ENCODE measurements around the gene QRICH2. TPM values are rescaled to one million over a fixed set of nuclear protein-coding genes. Genes with fewer than 3 reads are reported as not detected.
"Not testable (repeated sequence)": the region's sequence is repeated elsewhere in the genome, so short reads cannot be mapped to it uniquely, and the experiment has no call there.

Gene QRICH2
- total and polyA plus RNA-seq, 10 donors: 1.3 to 3.1 (median 2.6) TPM

DNA sequence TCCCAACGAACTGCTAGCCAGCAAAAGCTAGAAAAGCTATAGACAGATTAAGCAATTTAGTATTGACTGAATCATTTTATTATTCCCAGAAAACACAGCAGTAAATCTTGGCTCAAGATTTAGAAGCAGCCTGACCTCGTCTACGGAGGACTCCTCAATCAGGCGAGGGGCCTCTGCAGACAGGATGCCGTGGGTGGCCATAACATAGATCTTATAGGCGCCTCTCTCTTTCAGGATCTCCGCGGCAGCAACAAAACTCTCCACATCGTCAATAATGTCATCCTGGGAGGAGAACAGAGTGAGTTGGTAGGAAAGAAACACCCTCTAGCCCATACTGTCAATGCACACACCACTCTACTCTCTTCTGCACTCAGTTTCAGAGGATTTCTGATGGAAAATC, 4.7 kb upstream of the QRICH2 start:
- H3K9me3 ChIP-seq: no peaks in the 10 kb centered on the region
- no peak for DNase-seq
- peaks cover 0 to 87% (median 40%) of the 10 kb centered on the region in 6 donors for H3K36me3 ChIP-seq
- no peak overlapping the region for H3K4me3 ChIP-seq
- 86 to 92% (median 90%) methylated on average over 9 of the region's 9 CpGs for WGBS, 5 donors
- intact Hi-C loops (cut with DNase I; ENCODE audit: low total_unique reads): no loop called here
- no peak overlapping the region for H3K27ac ChIP-seq
- TF ChIP-seq POLR2AphosphoS5 (IDR thresholded peaks at IDR 0.05) (no peak), POLR2A (IDR thresholded peaks at IDR 0.05) (no peak)
- TF ChIP-seq, protein P1, sequence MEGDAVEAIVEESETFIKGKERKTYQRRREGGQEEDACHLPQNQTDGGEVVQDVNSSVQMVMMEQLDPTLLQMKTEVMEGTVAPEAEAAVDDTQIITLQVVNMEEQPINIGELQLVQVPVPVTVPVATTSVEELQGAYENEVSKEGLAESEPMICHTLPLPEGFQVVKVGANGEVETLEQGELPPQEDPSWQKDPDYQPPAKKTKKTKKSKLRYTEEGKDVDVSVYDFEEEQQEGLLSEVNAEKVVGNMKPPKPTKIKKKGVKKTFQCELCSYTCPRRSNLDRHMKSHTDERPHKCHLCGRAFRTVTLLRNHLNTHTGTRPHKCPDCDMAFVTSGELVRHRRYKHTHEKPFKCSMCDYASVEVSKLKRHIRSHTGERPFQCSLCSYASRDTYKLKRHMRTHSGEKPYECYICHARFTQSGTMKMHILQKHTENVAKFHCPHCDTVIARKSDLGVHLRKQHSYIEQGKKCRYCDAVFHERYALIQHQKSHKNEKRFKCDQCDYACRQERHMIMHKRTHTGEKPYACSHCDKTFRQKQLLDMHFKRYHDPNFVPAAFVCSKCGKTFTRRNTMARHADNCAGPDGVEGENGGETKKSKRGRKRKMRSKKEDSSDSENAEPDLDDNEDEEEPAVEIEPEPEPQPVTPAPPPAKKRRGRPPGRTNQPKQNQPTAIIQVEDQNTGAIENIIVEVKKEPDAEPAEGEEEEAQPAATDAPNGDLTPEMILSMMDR (IDR thresholded peaks at IDR 0.05 in 8 of 11, conservative IDR thresholded peaks at IDR 0.05 in 3 of 11): no peak
- peaks cover 0 to 7% (median 0%) of the 10 kb centered on the region in 6 donors for H3K4me1 ChIP-seq
- no peaks in the 10 kb centered on the region for H3K27me3 ChIP-seq (replicated peaks in 1 of 7)

DNA sequence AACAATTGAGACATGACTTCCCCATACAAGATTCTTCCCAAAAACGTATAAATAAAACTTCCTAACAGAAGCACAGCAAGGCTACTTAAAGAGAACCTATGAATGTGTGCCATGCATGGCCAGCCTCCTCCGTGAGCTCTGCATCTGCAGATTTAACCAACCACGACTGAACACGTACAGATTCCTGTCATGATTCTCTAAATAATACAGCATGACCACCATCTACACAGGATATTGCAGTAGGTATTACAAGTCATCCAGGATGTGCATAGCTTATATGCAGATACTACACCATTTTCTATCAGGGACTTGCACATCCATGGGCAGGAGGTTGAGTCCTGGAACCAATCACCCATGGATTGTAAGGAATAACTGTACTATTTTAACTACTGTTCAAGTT, 1.4 kb upstream of the QRICH2 start:
- Histone ChIP-seq H3K27ac (no peak overlapping the region), H3K4me1 (no peaks in the 10 kb centered on the region), H3K36me3 (peaks cover 0 to 72% (median 33%) of the 10 kb centered on the region in 6 donors), H3K4me3 (no peak overlapping the region), H3K27me3 (replicated peaks in 1 of 7) (no peaks in the 10 kb centered on the region), H3K9me3 (no peaks in the 10 kb centered on the region)
- intact Hi-C loops (cut with DNase I; ENCODE audit: low total_unique reads): loop anchor here (10.0 kb wide), 1 partner anchor 195 kb away; the partner anchor contains the start of gene RHBDF2
- TF ChIP-seq POLR2AphosphoS5 (IDR thresholded peaks at IDR 0.05) (no peak), POLR2A (IDR thresholded peaks at IDR 0.05) (no peak)
- TF ChIP-seq, protein P1 (IDR thresholded peaks at IDR 0.05 in 8 of 11, conservative IDR thresholded peaks at IDR 0.05 in 3 of 11): no peak
- 44 to 59% (median 55%) methylated on average over 4 of the region's 4 CpGs for WGBS, 5 donors
- DNase-seq: no peak

DNA sequence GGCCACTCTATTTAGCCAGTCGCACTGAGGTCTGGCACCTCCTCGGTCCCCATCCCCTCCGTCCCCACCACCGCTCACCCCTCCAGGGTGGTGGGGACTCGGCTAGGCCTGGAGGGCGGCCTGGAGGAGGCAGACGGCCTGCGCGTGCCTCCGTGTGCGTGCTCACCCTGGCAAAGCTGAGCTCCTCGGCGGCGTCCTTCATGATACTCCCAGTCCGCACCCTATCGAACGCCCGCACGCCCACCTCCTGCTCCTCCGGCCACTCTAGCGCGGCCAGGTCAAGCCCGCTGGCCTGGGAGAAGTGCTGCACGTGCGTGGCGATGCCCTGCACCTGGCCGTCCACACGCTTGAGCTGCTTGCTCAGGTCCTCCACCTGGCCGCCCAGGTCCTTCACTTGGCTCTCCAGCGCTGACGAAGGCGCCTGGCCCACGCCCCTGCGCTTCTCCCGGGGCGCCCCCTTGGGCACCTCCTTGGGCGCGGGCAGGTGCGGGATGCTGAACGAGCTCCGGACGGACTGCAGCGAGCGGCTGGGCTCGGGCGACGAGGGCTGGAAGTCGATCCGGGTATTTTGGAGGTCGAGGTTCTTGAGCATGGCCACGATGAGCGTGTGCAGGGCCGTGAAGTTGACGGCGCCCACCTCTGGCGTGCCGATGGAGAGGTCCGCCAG, 644 bp downstream of the QRICH2 start:
- peaks cover 0 to 6% (median 0%) of the 10 kb centered on the region in 6 donors for H3K4me1 ChIP-seq
- H3K4me3 ChIP-seq: no peak overlapping the region
- 96 to 98% (median 97%) methylated on average over 49 to 58 of the region's 58 CpGs for WGBS, 5 donors
- H3K36me3 ChIP-seq: peaks cover 0 to 52% (median 17%) of the 10 kb centered on the region in 6 donors
- H3K27ac ChIP-seq: no peak overlapping the region
- H3K9me3 ChIP-seq: no peaks in the 10 kb centered on the region
- DNase-seq: peak; percentile 59
- no peak for TF ChIP-seq POLR2A (IDR thresholded peaks at IDR 0.05)
- TF ChIP-seq, protein P1 (IDR thresholded peaks at IDR 0.05 in 8 of 11, conservative IDR thresholded peaks at IDR 0.05 in 3 of 11): no peak
- TF ChIP-seq POLR2AphosphoS5 (IDR thresholded peaks at IDR 0.05): peak in 1 of 3 donors; percentile 52
- intact Hi-C loops (cut with DNase I; ENCODE audit: low total_unique reads): loop anchor here (10.0 kb wide), 1 partner anchor 197 kb away; the partner anchor contains the start of gene RHBDF2
- no peaks in the 10 kb centered on the region for H3K27me3 ChIP-seq (replicated peaks in 1 of 7)

DNA sequence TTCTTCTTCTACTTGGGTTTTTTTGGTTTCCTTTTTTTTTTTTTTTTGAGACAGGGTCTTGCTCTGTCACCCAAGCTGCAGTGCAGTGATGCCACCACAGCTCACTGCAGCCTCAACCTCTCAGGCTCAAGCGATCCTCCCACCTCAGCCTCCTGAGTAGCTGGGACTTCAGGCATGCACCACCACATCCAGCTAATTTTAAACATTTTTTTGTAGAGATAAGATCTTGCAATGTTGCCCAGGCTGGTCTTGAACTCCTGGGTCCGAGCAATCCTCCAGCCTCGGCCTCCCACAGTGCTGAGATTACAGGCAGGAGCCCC, 3.0 kb downstream of the QRICH2 start:
- H3K4me3 ChIP-seq; H3K27ac ChIP-seq; H3K27me3 ChIP-seq (replicated peaks in 1 of 7); H3K4me1 ChIP-seq; H3K9me3 ChIP-seq: not testable (repeated sequence)
- intact Hi-C loops (cut with DNase I; ENCODE audit: low total_unique reads): loop anchor here (10.0 kb wide), 1 partner anchor 200 kb away; the partner anchor contains the start of gene RHBDF2
- DNase-seq: peak; percentile 39
- 89 to 99% (median 97%) methylated on average over 3 of the region's 3 CpGs for WGBS, 5 donors
- peaks cover 0 to 29% (median 7%) of the 10 kb centered on the region in 6 donors for H3K36me3 ChIP-seq

Measured in spleen (tissue), 11 donors.